HTERT RPE-1 (cell line): ENCODE results near the gene MEIS2.

ENCODE experiments used
- in situ Hi-C: fragments of 300-500 bp; cut with MboI; formaldehyde crosslinking; loops from 4 replicates; pipeline ENCODE4 v1.14.3; 2020; ENCODE audit warnings: low sequenced_read_pairs

MEIS2 gene

GRCh38 chr15:37112971-37113670 lies 12.8 kb upstream of the MEIS2 start:
- in situ Hi-C loops = no loop called here

DNA sequence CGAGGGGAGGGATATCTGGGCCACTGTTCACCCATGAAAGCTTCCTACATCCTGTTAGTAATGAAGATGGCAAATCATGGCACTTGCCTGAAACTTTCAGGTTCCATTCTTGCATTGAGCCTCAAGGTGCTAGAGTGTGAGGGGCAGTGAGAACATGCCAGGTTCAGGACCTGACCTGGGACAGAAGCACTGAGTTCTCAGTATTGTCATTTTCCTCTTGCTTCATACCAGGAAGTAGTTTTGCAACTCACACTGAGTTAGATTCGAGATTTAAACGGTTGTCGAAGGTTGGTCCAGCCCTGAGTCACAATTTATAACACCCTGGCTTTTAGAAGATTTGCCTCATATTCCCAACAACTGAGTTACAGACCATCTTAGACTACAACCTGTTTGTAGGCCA lies 11.8 kb upstream of the MEIS2 start:
- in situ Hi-C loops = no loop called here

DNA sequence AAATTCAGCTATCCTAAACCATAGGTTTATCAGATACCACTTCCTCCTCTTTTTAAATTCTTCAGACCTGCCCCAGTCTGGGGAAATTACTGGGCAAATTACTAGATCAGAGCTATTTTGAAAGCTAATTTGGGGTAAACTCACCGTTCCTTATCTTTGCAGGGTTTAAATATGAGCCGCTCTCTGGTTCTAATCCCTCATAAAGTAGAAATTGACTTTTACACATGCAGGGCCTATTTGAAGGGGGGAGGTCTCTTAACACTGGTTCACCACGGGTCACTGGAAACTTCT lies 11.0 kb upstream of the MEIS2 start:
- in situ Hi-C loops = no loop called here

GRCh38 chr15:37109872-37110572 lies 9.7 kb upstream of the MEIS2 start:
- in situ Hi-C loops = no loop called here

- in situ Hi-C loops = no loop called here
These were observed 9.0 kb upstream of the MEIS2 start for GRCh38 chr15:37109168-37109871.

GRCh38 chr15:37108381-37109167 lies 8.2 kb upstream of the MEIS2 start:
- in situ Hi-C loops = no loop called here

- in situ Hi-C loops = no loop called here
These were observed 7.5 kb upstream of the MEIS2 start for GRCh38 chr15:37107744-37108380.

DNA sequence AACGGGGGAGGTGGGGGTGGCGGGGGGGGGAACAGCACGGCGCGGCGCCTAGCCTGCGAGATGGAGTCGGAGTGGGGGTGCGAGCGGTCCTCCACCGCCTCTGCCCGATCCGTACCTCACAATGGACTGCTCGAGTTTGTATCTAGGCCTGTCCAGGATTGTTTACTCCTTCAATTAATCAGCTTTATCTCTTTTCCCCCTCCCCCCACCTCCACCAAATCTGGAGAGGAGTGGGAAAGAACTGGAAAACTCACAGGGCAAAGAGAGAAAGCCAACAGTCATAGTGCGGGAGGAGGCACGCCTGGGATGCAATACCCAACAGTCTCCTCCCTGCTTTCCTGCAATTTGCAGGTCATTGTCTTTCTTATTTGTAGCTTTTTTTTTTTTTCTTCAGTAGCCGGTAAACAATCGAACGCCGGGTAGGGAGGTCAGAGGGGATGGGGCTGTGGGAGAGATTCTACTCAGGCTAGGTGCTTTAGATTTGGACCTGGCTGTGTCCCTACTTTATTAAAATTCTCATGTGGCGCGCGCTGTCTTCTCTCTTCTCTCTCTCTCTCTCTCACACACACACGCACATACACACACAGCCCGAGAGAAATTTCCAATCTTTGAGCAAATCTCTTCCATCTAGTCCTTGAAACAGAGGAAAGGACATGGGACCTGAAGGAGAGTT lies 6.9 kb upstream of the MEIS2 start:
- in situ Hi-C loops = no loop called here

DNA sequence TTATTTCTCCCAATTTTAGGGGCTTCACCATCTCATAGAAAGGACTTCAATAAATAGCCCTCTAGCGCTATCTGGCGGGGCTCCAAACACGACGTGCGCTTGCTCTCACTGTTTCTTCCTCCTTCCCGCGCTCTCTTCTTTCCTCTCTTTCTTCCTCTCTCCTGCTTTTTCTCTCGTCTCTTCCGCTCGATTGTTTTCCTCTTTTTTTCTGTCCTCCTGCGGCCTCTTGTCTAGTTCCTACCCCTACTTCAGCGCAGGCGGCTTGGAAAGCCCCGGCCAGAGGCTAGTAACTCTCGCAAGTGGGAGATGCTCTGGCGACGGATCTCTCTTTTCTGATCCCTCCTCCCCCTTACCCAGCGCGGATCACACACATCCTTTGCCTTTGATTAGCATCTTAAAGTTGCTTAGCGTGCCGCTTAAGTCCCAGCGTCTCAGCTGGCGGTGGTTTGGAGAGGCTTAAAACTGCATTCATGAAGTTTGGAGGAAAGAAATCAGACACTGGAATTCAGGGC lies 6.2 kb upstream of the MEIS2 start:
- in situ Hi-C loops = no loop called here

GRCh38 chr15:37105889-37106288 lies 5.5 kb upstream of the MEIS2 start:
- in situ Hi-C loops = no loop called here

- in situ Hi-C loops = no loop called here
These were observed 4.7 kb upstream of the MEIS2 start for GRCh38 chr15:37105029-37105428.

GRCh38 chr15:37104424-37104981 lies 4.2 kb upstream of the MEIS2 start:
- in situ Hi-C loops = no loop called here

- in situ Hi-C loops = no loop called here
These were observed 3.4 kb upstream of the MEIS2 start for GRCh38 chr15:37103475-37104423.

GRCh38 chr15:37103163-37103435 lies 2.8 kb upstream of the MEIS2 start:
- in situ Hi-C loops = no loop called here

- in situ Hi-C loops = no loop called here
These were observed 2.2 kb upstream of the MEIS2 start for GRCh38 chr15:37102305-37103162.

- in situ Hi-C loops = no loop called here
These were observed 1.6 kb upstream of the MEIS2 start for GRCh38 chr15:37101980-37102304.

- in situ Hi-C loops = no loop called here
These were observed 542 bp upstream of the MEIS2 start for GRCh38 chr15:37100966-37101215.

DNA sequence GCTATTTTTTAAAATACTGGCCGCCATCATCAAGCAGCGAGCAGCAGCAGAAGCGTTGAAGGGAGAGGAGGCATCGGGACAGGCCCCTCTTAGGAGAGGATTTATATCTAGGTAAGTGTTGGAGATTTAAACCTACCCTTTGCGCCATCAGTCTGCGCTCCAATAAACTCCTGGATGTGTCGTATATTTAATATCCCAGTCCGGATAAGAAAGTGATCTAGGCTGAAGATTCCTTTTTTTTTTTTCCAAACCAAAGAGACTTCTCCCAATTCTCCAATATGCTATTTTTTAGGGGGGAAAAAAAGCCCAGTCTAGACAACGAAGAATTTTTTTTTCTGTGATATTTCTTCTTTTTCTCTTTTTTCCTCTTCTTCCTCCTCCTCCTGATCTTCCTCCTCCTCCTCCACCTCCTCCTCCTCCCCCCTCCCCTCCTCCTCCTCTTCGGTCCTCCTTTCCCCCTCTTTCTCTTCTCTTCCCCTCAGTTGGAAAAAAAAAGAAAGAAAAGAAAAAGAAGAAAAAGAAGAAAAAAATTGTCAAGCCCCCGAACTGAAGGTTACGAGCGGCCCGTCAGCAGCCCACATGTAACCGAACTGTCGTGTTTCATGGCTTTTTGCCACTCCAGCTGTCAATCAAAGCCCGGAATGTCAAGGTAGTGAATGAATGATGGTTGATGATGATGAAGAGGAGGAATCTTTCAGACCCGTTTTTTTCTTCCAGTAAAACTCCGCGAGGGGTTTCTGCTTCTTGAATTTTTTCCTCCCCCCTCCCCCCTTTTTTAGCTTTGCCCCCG lies 835 bp downstream of the MEIS2 start:
- in situ Hi-C loops = no loop called here
